DMS53 treated with DMSO at 0.1 percent for 48 hours (cell line): ENCODE results near the gene CACHD1.
"Not testable (repeated sequence)": the region's sequence is repeated elsewhere in the genome, so short reads cannot be mapped to it uniquely, and the experiment has no call there.

Experiments
- DNase-seq: peaks from one replicate; lab custom pipeline; 2025; ENCODE audit not compliant: unreplicated experiment; lab: John Stamatoyannopoulos, UW

The CACHD1 gene

DNA sequence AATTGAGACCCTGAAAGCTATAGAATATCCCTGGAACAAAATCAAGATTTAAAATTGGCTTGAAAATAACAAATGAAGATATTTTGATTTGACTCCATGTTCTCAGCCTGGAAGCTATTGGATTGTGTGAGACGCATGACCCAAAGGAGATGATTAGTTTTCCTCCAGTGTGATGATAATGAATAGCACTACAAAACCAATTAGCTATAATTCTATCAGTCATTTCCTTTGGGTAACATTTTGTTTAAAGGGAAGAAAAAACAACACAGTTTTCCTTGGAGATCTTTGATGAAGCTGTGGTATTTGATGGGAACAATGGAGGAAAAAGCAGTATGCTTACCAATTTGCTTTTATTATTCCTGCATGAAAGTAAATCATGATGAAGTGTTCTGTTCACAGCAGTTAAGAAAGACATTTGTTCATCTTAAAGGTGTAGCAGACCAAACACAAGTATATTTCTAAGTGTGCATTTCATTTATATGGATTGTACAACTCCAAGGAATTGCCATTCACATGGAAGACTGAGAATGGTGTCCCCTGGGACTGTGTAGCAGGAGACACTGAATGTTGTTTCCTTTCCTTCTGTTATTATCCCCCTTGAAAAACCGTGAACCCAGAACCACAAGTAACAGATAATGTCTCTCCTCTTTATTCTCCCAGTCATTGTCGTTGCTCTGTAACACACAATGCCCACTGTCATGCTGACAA is 111.4 kb downstream of the CACHD1 start:
- no peak for DNase-seq

DNA sequence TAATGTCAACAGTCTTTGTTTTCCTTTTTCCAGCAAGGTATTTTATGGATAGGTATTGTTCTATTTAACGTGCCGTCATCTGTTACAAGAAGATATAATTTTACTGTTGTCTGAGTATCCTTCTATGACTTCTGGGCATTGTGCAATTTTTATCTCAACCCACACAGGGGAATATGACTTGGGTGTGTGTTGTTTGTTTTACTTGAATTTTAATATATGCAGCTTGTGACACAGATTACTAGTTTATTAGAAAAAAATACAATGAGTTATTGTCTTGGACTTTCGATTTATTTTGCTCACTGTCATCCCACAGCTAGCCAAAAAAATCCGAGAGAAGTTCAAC is 111.9 kb downstream of the CACHD1 start:
- DNase-seq, result no peak

DNA sequence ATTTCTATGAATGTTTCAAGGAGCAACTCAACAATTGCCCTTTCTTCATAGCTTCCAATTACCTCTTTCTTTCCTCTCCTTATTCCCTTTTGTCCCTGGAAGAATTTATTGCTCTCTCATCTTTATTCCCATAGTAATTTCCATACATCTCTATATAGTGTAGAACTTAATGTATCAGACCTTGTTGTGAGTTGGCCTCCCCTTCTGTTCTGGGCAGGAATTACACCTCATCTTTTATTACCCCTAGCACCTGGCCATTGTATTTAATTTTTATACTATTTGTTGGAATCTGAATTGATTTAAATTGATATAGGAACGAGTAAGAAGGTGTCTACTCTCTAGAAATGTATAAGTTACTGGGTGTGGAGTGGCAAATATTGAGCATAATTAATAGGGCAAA is 114.5 kb downstream of the CACHD1 start:
- no peak for DNase-seq

DNA sequence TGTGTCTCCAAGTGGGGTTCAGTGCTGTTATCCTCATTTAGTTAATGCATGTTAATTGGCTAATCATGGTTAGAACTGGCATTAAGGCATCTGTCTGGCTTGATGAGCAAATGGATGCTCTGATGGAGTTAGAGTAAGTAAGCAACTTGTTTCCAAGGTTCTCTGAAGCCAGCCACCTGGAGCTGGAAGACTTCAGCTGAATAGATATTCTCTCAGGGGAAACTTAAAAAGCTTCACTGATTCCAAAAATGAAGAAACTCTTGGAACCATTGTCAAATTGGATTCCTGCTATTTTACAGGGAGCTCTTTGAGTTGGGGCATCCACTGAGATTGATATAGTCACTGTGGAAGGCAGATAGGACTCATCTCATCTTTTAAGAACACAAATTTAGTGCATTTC is 118.9 kb downstream of the CACHD1 start:
- DNase-seq, result no peak

DNA sequence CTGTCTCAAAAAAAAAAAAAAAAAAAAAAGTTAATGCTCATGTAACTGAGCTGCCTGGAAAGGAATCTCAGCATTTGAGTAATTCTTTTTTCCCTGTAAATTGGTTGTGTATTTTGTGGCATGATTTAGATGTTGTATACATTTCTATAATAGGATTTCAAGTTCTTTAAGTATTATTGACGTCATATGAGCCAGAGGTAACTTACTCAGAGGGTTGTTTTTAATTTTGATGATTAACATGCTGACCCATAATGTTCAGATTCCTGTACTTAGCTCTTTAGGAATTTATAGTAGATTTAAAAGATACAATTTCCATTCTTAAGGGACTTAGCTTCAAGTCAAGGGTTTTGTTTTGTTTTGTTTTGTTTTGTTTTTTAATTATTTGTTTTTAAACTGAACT is 120.4 kb downstream of the CACHD1 start:
- DNase-seq, result no peak

DNA sequence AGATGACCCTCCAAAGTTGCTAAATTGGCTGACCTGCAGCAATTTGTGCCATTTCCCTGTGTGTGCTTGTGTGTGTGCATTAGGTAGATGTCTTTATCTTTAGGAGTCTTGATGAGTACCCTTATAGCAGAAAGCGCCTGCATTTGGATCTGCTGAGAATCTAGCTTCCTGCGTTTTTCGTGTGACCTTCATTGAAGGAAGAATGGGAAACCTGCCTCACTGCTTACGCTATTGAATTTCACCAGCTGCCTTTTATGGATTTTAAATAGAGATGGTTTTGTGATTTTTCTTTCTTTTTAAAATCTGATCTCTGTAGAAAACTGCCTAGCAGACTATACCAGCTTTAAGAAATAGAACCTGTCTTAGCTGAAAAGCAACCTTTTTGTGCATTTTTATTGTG is 124.5 kb downstream of the CACHD1 start:
- no peak for DNase-seq

DNA sequence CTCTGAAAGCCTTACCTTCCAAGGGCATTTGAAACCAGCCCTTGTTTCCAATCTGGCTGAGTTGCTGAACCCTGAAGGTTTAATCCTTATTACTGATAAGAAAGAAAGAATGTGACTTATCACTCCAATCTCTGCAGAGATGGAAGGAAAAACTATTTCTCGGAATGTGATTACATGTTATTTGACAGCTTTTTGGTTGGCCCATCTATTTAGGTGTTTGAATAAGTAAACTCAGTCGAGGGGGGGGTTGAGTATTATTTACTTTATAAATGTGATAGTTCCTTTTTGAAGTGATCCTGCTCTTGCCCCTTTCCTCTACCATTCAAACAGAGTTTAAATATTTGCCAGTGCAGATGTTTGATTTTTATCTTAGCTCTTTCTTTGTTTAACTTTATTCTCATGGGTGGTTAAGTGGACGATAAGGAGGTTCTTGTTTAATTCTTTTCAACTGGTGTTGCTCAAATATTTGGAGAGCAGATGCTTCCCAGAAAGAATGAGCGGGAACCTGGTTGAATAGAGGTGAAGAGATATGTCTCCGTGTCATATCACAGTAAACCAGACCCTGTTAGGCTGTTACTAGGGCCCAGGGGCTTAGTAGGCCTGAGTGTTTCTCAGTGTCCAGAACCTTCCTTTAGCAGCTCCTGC is 126.1 kb downstream of the CACHD1 start:
- DNase-seq, result peak; percentile 44

DNA sequence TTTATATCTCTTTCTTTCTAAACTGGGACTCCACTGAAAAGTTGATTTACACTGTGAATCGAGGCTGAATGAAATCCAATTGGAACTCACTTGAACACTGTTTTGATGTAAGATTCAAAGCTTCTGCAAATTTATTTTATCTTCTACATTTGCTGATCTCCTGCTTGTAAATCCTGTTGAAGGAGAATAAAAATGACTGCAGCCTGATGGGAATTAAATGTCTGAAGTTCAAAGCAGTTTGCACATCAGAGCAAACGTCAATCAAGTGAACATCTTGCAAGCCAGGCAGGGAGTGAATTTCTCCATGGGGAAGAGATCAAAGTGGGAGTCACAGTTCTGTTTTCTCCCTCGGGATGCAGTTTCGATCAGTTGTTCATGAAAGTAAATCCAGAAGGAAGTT is 127.2 kb downstream of the CACHD1 start:
- no peak for DNase-seq

DNA sequence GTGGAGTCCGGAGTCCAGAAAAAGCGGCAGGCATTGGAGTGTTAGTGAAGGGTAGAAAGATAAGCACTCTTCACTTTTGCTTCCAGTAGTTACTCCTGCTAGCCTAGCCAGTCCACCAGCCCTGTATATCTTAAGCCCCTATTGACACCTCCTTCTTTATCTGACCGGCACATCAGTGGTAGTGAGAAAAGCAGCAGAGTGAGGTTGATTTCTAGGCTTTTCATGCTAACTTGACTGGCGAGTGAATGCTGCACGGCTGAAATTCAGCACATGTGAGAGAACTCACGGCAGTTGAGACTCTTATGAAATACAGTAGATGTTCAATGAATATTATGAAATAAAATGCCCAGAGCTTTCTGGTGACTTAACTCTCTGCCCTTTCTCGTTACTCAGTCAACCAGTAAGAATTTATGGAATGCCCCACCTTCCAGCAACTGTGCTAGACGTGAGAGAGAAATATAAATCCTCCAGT is 128.2 kb downstream of the CACHD1 start:
- DNase-seq, result no peak

DNA sequence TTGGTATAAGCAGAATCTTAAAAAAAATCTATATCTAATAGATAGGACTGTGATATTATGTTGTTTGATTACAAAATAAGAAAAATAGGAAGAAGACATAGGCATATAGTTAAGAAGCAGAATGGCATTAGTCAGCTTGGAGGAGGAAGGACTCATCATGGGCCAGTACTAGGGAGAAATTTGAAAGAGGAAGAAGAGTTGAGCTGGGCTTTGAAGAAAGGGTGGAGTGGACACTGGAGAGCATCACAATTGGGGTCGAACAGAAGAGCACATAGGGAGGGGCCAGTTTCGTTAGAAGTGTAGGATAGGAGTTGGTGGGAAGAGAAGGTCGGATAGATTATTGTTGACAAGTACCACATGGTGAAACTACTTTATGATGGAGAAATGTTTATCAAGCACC is 129.3 kb downstream of the CACHD1 start:
- DNase-seq, result no peak

DNA sequence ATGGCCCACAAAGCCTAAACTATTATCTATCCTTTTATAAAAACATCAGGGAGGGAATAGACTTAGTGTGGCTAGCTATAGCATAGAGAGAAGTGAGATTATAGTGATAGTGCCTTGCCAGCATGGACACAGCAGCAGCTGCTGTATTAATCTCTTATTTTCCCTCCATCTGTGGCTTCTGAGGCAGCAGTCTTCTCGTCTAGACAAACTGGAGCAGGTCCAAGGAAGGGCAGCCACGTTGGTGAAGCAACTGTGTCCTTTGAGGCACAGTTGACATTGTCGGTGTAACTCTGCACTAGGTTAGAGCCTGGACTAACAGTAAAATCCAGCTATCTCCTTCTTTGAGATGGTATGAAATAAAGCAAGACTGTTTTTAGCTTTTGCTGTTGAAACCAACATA is 131.3 kb downstream of the CACHD1 start:
- no peak for DNase-seq

DNA sequence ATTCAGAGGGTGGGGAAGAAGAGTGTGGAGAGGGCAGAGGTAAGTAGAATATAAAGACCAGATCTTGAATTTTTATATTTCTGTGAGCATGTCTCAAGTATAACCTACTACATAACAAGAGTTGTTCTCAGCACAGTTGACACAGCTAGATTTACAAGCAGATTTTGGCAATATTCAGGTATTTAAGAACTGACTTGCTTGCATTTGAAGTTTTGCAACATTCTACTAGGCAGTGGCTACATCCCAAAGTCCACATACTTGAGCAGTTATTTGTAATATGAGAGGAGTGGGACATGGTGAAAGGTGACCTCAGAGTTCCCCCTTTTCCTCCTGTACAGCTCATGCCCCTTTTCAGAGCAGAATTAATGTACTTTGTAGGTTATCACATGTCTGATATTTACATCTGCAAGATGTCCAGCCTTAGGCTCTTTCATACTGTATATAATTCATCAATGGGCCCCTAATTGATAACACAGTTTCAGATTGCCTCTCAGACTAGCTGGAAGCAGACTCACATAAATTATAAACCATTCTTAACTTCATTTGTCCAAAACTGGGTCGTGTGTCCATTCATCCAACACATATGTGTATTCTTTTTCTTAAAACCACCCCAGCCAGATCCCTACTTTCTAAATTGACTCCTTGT is 138.2 kb downstream of the CACHD1 start:
- DNase-seq, result no peak

DNA sequence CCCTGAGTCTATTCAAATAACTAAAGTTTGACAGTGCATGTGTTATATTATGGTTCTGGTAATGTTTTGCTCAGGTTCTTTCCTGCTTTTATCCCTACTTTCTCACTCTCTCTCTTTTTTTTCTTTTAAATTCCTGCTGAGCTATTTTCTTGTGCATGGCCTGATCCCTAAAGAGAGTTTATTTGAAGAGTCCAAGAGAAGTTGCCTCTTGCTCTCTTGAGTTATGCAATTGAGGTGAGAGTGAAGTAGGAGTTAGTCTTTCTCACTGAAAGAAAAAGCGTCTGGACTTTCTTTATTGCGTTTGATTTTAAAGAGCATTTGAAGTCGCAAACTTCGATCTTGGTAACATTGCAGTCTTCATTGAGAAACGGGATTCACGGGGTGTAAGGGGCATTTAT is 138.7 kb downstream of the CACHD1 start:
- DNase-seq, result no peak

DNA sequence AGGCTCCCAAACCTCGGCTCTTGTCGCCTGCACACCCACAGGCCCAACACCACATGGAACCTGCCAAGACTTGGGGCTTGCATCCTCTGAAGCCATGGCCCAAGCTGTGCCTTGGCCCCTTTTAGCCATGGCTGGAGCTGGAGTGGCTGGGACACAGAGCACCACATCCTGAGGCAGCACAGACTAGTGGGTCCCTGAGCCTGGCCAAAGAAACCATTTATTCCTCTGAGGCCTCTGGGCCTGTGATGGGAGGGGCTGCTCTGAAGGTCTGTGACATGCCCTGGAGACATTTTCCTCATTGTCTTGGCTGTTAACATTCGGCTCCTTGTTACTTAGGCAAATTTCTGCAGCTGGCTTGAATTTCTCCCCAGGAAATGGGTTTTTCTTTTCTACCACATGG is 141.0 kb downstream of the CACHD1 start:
- DNase-seq, result not testable (repeated sequence)

DNA sequence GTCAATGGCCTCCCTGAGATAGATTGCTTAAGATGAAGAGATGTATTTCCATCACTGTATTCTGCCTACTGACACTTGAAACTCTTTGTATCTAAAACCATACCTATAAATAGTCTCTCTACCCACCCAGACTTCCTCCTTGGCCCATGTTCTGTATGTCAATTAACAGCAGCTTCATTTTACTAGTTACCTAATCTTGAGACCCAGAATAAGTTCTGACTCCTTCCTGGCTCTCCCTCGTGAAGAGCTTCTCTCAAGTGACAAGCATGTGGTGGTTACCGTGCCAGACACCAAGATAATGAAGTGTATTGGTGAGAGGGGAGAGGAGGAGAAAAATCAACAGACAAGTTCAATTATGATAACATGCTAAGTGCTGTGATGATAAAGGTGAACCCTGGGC is 146.1 kb downstream of the CACHD1 start:
- no peak for DNase-seq

DNA sequence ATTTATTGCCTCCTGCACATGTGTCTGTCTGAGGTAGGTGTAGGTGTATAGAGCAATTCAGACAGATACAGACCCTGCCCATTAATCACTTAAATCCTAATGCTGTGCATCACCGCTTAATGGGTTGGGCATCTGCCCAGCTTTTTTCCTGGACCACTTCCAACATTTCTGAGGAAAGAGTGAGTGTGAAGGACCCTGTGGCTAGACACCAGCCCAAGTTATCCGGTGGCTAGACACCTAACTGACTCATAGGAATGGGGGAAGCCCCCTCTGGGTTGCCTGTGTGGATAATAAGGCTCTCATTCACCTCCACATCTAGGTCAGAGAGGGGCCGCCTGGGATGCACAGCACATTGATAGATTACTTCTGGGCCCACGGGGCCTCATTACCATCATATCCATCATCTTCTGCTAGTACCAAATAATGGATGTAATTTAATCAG is 153.8 kb downstream of the CACHD1 start:
- DNase-seq, result no peak

DNA sequence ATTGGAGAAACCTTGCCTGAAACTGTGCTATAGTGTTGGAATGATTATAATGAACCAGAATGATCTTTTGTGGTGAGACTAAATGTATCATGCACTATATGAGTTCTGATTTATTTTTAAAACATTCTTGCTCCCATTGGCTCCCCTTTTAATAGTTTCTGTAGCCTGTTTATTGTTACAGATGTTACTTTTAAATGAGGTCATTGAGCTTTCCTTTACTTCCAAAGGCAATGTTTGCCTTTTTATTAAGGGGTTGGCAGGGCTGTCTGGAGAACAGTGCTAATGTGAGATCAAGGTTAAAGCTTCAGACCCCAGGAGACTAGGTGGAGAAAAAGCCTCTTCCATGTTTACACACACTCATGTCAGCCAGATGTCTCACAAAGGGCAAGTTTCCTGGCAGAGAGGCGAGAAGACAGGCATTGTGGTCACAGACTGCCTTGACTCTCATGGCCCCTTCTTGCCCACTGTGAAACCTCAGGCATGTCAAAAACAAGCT is 154.3 kb downstream of the CACHD1 start:
- DNase-seq, result no peak

DNA sequence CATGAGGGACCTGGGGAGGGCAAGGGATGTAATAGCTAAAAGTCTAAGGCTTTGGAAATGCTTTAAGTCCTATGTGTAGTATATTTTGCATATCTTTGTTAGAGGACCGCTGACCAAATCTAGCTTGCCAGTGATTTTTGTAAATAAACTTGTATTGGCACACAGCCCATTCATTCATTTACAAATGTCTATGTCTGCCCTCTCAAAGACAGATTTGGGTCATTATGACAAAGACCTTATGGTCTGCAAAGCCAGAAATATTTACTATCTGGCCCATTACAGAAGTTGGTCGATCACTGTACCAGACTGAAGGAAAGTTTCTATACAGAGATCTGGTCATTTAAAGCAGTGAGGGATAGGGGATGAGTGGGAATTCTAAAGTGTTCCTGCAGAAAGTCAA is 154.9 kb downstream of the CACHD1 start:
- no peak for DNase-seq

DNA sequence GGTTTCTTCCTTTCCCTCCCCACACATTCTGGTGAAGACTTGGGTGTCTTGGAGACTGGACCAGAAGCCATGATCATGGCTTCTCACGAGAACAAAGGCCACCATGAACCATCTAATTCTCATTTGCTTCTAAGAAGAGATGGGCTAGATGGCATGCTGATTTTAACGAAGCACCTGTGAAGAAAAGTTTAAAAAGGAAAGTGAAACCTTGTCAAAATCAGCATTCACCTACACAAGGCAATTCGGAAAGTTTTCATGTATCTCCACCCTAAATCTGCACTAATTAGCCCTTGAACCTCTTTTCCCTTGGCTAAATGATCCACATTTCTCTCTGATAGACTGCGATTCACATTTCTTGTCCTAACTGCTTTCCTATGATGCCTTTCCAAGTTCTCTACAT is 160.7 kb downstream of the CACHD1 start:
- no peak for DNase-seq

DNA sequence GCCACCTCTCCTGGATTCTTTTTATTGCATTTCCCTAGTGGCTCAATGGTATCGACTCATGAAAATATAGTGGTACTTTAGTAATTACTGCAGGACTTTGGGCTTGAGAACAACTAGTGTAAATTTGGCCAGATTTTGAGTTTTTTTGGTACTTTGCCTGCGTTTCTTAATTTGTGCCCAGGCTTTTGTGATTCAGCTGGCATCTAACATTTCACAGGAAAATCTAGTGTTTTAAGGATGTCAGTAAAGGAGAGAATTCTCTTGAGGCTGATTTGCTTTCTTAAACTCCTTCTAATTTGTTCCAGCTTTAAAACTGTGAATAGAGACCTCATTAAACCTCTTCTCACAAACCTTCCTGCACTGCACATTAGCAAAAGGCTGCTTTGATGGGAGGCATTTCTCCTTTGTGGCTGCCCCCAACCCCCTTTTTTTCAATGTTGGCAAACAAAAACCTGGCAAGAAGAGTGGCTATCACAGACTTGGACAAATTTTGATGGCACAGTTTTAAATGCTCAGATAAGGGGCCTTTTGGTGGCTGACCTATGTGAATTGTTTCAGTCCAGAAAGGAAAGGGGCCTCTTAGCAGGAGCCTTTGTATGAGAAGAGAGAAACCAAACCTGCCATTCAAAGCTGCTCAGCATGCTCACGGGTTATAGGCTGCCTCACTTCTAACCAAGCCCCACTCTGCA is 161.6 kb downstream of the CACHD1 start:
- no peak for DNase-seq

DNA sequence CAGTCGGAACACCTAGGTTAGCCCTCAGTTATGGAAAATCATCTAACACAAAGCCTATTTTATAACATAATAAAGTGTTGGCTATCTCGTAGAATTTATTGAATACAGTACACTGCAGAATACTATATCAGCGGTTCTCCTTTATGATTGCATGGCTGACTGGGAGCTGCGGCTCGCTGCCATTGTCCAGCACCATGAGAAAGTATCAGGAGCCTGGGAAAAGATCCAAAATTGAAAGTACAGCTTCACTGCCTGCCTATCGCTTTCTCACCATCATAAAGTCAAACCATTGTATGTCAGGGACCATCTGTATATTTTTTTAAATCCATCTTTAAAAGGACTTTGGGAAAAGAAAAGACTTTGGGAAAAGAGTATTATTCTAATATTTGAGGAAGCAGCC is 163.0 kb downstream of the CACHD1 start:
- DNase-seq, result no peak

DNA sequence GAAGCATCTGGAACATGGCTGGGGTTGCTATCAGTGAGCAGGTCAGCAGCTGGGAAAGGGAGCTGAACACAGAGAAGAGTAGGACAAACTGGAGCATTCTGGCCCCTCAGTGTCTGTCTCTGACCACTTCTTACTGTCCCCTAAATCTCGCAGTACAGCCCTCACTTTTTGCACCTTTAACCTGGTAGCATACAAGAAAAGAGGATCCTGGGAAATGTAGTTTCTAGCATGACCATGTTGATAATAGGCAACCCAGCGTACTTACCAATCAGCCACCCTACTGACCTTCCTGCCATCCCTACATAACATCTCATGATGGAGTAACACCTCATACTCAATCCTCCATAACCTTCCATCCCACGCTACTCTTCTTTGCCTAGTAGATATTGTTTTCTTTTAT is 175.8 kb downstream of the CACHD1 start:
- DNase-seq, result no peak
